ENCODE results near the gene JARID2.

The JARID2 gene

DNA sequence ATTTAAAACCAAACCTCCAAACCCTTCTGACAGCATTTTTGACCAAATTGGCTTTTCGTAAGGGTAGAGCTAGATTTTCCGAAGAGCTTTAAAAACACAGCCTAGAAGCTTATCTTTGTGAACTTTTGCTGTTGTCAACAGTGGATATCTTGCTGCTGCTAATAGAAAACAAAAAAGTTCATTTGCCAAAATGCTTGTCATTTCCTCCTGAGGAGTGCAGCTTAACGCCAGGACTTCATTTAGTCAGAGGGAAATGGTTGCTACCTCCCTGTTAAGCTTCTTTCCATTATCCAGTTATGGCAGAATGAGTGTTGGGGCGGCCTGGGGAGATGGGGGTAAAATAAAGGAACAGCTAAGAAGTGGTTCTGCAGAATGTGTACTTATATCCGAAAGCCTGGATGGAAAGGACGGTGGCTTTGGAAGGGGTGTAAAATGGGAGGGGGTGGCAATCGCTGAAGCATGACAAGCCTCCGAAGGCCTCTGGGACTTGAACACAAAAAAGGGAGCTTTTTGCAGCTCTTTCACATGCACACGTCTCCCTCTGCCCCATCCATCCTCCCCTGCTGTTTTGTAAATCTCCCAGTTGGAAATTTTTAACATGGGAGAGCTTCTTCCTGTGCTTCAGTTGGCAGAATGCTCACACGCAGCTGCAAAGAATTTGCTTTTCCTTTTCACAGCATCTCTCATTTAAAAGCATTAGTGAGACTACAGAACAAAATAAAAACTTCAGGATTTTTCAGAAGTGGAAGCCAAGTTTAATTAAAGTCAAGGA, 22.5 kb downstream of the JARID2 start:
- Mint-ChIP-seq H3K36me3 (ENCODE audit: low read depth) (peaks cover 35% of the 10 kb centered on the region), H3K4me3 (no peak overlapping the region), H3K9me3 (no peaks in the 10 kb centered on the region), H3K4me1 (ENCODE audit: low read depth) (peaks cover 87% of the 10 kb centered on the region), H3K27ac (peak overlapping the region; percentile 52), H3K27me3 (no peaks in the 10 kb centered on the region)

- Mint-ChIP-seq H3K27me3 (no peaks in the 10 kb centered on the region), H3K4me1 (ENCODE audit: low read depth) (peaks cover 82% of the 10 kb centered on the region), H3K9me3 (no peaks in the 10 kb centered on the region), H3K36me3 (ENCODE audit: low read depth) (peaks cover 38% of the 10 kb centered on the region), H3K4me3 (no peak overlapping the region), H3K27ac (no peak overlapping the region)
Measured at GRCh38 chr6:15269011-15269410, 23.1 kb downstream of the JARID2 start.

- H3K9me3 Mint-ChIP-seq = no peaks in the 10 kb centered on the region
- no peaks in the 10 kb centered on the region for H3K27me3 Mint-ChIP-seq
- H3K4me1 Mint-ChIP-seq (ENCODE audit: low read depth) = peaks cover 82% of the 10 kb centered on the region
- no peak overlapping the region for H3K4me3 Mint-ChIP-seq
- H3K36me3 Mint-ChIP-seq (ENCODE audit: low read depth) = peaks cover 38% of the 10 kb centered on the region
- H3K27ac Mint-ChIP-seq = no peak overlapping the region
Measured at GRCh38 chr6:15269619-15270018, 23.8 kb downstream of the JARID2 start.

DNA sequence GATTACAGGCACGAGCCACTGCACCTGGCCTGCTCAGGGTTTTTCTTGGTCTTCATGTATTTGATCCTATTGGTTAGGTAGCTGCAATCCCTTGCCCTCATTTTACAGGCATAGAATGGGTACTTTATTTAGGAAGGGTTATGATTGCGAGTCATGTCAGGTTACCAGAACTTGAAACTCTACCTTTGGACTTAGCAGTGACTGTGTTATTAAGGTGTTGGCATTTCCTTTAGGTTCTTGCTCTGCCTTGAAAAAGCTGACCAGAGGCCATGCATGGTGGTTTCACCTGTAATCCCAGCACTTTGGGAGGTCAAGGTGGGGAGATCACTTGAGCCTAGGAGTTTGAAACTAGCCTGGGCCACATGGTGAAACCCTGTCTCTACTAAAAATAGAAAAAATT, 24.5 kb downstream of the JARID2 start:
- Mint-ChIP-seq H3K27me3 (no peaks in the 10 kb centered on the region), H3K9me3 (no peaks in the 10 kb centered on the region), H3K4me1 (ENCODE audit: low read depth) (peaks cover 82% of the 10 kb centered on the region), H3K27ac (no peak overlapping the region), H3K36me3 (ENCODE audit: low read depth) (peaks cover 44% of the 10 kb centered on the region), H3K4me3 (no peak overlapping the region)

DNA sequence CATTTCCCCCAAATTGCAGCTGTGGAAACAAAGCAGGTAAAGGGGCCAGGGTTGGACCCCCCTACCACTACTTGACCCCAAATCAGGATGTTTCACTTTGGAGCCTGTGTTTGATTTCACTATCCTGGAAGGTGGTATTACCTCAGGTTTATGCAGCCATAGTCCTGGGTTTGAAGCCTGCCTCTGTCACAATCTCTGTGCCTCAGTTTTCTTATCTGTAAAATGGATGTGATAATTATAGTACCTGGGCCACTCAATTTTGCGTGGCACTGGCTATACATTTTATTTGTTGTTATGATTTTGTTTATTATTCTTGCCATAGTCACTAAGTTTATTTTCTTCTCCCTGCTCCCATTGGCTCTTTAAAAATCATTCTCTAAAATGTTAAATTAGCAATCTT, 26.7 kb downstream of the JARID2 start:
- Mint-ChIP-seq H3K36me3 (ENCODE audit: low read depth) (peaks cover 42% of the 10 kb centered on the region), H3K4me3 (no peak overlapping the region), H3K4me1 (ENCODE audit: low read depth) (peaks cover 80% of the 10 kb centered on the region), H3K27ac (no peak overlapping the region), H3K27me3 (no peaks in the 10 kb centered on the region), H3K9me3 (no peaks in the 10 kb centered on the region)

DNA sequence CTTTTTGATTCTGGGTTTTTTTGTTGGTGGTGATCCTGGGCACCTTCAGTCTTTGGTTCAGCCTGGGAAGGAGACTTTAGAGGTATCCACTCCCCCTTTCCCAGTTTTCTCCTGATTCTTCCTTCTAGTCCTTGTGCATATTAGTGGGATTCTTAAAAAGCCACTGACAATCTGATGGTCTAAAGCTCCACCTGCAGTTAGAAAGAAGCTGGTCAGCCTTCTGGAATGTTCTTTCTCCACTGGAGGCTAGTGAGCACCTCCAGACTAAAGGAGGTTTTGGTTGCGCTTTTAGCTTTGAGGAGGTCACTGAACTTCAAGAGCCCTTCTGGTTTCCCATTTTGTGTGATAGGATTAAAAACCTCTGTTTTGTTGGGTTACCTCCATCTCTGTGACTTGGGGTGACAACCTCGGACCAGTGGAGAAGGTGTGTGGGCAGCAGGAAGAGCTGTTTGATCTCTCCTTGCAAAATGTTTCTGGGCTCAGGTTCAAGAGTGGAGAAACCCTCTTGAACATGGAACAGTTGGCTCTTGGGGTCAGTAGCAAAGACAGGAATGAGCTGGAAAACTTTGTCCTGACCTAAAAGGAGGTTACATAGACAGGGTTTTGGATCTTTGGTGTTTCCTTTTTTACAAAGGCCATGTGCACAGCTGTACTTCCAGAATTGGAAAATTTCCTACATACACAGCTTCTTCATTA, 29.0 kb downstream of the JARID2 start:
- Mint-ChIP-seq H3K27ac (no peak overlapping the region), H3K4me3 (no peak overlapping the region), H3K4me1 (ENCODE audit: low read depth) (peaks cover 79% of the 10 kb centered on the region), H3K9me3 (no peaks in the 10 kb centered on the region), H3K36me3 (ENCODE audit: low read depth) (peaks cover 28% of the 10 kb centered on the region), H3K27me3 (no peaks in the 10 kb centered on the region)

GRCh38 chr6:15276036-15276985, 30.4 kb downstream of the JARID2 start:
- H3K27me3 Mint-ChIP-seq = no peaks in the 10 kb centered on the region
- peaks cover 81% of the 10 kb centered on the region for H3K4me1 Mint-ChIP-seq (ENCODE audit: low read depth)

GRCh38 chr6:15279047-15279661, 33.3 kb downstream of the JARID2 start:
- peaks cover 23% of the 10 kb centered on the region for H3K36me3 Mint-ChIP-seq (ENCODE audit: low read depth)
- H3K27ac Mint-ChIP-seq = no peak overlapping the region
- no peak overlapping the region for H3K4me3 Mint-ChIP-seq
- H3K4me1 Mint-ChIP-seq (ENCODE audit: low read depth) = peaks cover 88% of the 10 kb centered on the region
- no peaks in the 10 kb centered on the region for H3K27me3 Mint-ChIP-seq
- H3K9me3 Mint-ChIP-seq = no peaks in the 10 kb centered on the region

More at GRCh38 chr6:15276036-15276985, 30.4 kb downstream of the JARID2 start:
- Mint-ChIP-seq H3K36me3 (ENCODE audit: low read depth) (peaks cover 31% of the 10 kb centered on the region), H3K27ac (no peak overlapping the region), H3K4me3 (no peak overlapping the region), H3K9me3 (no peaks in the 10 kb centered on the region)

DNA sequence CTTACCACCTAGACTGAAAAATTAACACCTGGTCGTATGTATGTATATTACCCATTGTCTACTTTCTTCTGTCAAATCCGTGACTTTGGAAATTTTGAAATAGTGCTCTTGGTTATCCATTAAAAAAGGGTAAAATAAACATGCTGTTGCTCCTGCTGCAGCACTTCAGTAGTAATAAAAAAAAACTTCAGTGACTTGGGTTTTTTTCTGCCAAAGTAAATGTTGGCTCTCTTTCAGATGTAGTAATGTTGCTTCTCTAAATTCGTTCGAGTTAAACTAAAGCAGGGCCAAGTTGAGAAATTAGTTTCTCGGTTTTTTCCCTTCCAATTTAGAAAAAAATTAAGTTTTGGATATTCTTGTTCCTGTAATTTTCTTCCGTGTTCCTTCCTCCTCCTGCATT, 34.2 kb downstream of the JARID2 start:
- H3K27me3 Mint-ChIP-seq = no peaks in the 10 kb centered on the region
- H3K27ac Mint-ChIP-seq = no peak overlapping the region
- no peaks in the 10 kb centered on the region for H3K9me3 Mint-ChIP-seq
- peaks cover 81% of the 10 kb centered on the region for H3K4me1 Mint-ChIP-seq (ENCODE audit: low read depth)
- H3K4me3 Mint-ChIP-seq = no peak overlapping the region
- peaks cover 16% of the 10 kb centered on the region for H3K36me3 Mint-ChIP-seq (ENCODE audit: low read depth)

DNA sequence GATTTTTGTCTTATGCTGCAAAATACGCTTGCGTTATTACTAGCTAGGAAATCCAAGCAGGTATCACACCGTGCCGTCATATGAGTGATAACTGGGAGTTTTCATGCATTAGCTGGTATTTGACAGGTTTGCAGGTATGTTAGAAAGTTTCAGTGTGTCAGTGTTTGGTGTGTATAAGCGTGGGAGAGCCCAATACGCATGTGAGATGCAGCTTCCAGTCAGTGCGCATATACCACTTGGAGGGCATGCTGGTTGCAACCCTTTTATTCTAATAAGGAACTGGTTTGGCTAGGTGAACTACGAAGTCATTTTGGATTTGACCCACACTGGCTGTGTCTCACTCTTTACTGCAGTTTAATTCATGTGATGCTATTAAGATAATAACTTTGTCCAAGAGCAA, 35.1 kb downstream of the JARID2 start:
- H3K36me3 Mint-ChIP-seq (ENCODE audit: low read depth) = peaks cover 14% of the 10 kb centered on the region
- H3K27ac Mint-ChIP-seq = no peak overlapping the region
- peaks cover 71% of the 10 kb centered on the region for H3K4me1 Mint-ChIP-seq (ENCODE audit: low read depth)
- H3K9me3 Mint-ChIP-seq = no peaks in the 10 kb centered on the region
- H3K4me3 Mint-ChIP-seq = no peak overlapping the region
- no peaks in the 10 kb centered on the region for H3K27me3 Mint-ChIP-seq

- no peaks in the 10 kb centered on the region for H3K27me3 Mint-ChIP-seq
- H3K4me1 Mint-ChIP-seq (ENCODE audit: low read depth) = peaks cover 60% of the 10 kb centered on the region
- peaks cover 15% of the 10 kb centered on the region for H3K36me3 Mint-ChIP-seq (ENCODE audit: low read depth)
- H3K27ac Mint-ChIP-seq = no peak overlapping the region
- no peak overlapping the region for H3K4me3 Mint-ChIP-seq
- H3K9me3 Mint-ChIP-seq = no peaks in the 10 kb centered on the region
Measured at GRCh38 chr6:15282334-15282733, 36.5 kb downstream of the JARID2 start.

DNA sequence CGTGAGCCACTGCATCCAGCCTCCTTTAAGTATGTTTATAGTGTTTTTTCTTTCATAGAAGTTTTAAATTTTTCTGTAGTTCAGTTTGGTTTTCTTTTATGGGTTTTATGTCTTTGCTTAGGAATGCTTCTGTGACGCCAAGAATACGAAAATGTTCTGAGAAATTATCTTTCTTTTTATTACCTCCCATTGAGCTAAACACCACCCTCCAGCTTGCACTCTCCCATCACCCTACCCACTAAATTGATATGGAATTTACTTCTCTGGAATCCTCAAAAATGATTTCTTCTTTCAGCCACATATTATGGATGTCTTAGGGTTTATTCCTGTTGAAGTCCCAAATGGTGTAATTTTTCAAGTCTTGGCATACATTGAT, 38.1 kb downstream of the JARID2 start:
- Mint-ChIP-seq H3K4me1 (ENCODE audit: low read depth) (peaks cover 61% of the 10 kb centered on the region), H3K27ac (no peak overlapping the region), H3K4me3 (no peak overlapping the region), H3K9me3 (no peaks in the 10 kb centered on the region), H3K27me3 (no peaks in the 10 kb centered on the region), H3K36me3 (ENCODE audit: low read depth) (peaks cover 26% of the 10 kb centered on the region)

- Mint-ChIP-seq H3K9me3 (no peaks in the 10 kb centered on the region), H3K27ac (no peak overlapping the region), H3K27me3 (no peaks in the 10 kb centered on the region), H3K4me3 (no peak overlapping the region), H3K4me1 (ENCODE audit: low read depth) (peaks cover 59% of the 10 kb centered on the region), H3K36me3 (ENCODE audit: low read depth) (peaks cover 30% of the 10 kb centered on the region)
Measured at GRCh38 chr6:15284743-15285142, 38.9 kb downstream of the JARID2 start.

DNA sequence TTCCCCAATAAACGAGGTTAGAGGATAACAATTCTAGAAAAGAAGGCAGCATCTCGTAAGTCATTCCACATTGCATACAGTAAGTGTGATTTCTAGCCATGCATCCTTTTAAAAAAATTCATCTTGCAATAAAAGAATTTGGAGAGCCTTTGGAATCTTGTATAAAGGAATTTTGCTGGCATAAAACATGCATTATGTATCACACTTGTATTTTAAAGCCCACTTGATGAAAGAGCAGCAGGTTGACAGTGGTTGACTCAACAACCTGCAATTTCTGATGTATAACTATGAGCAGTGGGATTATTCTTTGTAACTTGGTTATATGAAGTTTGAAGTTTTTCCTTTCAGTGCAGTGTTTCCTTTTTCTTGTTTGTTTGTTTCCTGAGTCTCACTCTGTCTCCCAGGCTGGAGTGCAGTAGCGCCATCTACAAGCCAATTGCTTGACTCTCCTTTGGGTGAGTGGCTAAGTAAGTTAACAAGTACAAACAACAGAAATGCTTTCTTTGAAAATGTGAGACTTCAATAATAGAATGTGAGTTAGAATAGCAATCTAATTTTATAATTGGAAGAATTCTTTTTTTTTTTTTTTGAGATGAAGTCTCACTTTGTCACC, 39.9 kb downstream of the JARID2 start:
- Mint-ChIP-seq H3K9me3 (no peaks in the 10 kb centered on the region), H3K27me3 (no peaks in the 10 kb centered on the region), H3K27ac (no peak overlapping the region), H3K36me3 (ENCODE audit: low read depth) (peaks cover 35% of the 10 kb centered on the region), H3K4me3 (no peak overlapping the region), H3K4me1 (ENCODE audit: low read depth) (peaks cover 59% of the 10 kb centered on the region)
